ENCODE data around the gene ZNF670.
"Not testable (repeated sequence)": the region's sequence is repeated elsewhere in the genome, so short reads cannot be mapped to it uniquely, and the experiment has no call there.

ZNF670 gene

GRCh38 chr1:247047260-247047659 is 31.4 kb downstream of the ZNF670 start:
- no peak for DNase-seq (ENCODE audit: low read depth in 2 of 2, low spot score in 1 of 2)

GRCh38 chr1:247043406-247043805 is 35.2 kb downstream of the ZNF670 start:
- no peak for DNase-seq (ENCODE audit: low read depth in 2 of 2, low spot score in 1 of 2)

- DNase-seq (ENCODE audit: low read depth in 2 of 2, low spot score in 1 of 2) = no peak
These were observed 40.9 kb downstream of the ZNF670 start for GRCh38 chr1:247037511-247038320.

GRCh38 chr1:247032306-247032705 is 46.3 kb downstream of the ZNF670 start:
- DNase-seq (ENCODE audit: low read depth in 2 of 2, low spot score in 1 of 2) = not testable (repeated sequence)
